K562 (cell line): ENCODE data around the gene ARHGDIA. TPM values are rescaled to one million over a fixed set of nuclear protein-coding genes. Genes with fewer than 3 reads are reported as not detected.

Source experiments
- ARID2 ChIP-seq: fragments of 450-650 bp; IDR thresholded peaks from 2 replicates; pipeline ENCODE4 v1.6.1; 2017; ENCODE audit warnings: antibody characterized with exemption, mild to moderate bottlenecking
- FOXK1 ChIP-seq: sonication (generic); formaldehyde crosslinking; IDR thresholded peaks from 2 replicates; pipeline ENCODE4 v1.8.0; 2022; ENCODE audit warnings: missing genetic modification reagents, mild to moderate bottlenecking, borderline replicate concordance
- HMGN3 ChIP-seq: IDR thresholded peaks from 2 replicates; pipeline ENCODE4 v1.6.1; 2011; ENCODE audit warnings: borderline replicate concordance, low read depth, mild to moderate bottlenecking, mixed read lengths, low read length; ENCODE audit not compliant: insufficient read length; ENCODE audit errors: extremely low read depth
- SMAD3 ChIP-seq: fragments of 450-650 bp; formaldehyde crosslinking; conservative IDR thresholded peaks from 2 replicates; pipeline ENCODE4 v1.4.0; 2020; ENCODE audit warnings: mild to moderate bottlenecking
- ZC3H4 ChIP-seq: sonication (generic); formaldehyde crosslinking; IDR thresholded peaks from 2 replicates; pipeline ENCODE4 v1.9.0; 2021; ENCODE audit warnings: missing genetic modification reagents, borderline replicate concordance
- ZNF354B ChIP-seq: fragments of 250-450 bp; sonication (Bioruptor Pico); IDR thresholded peaks from 2 replicates; pipeline ENCODE4 v1.4.0; 2020
- polyA plus RNA-seq, 8 experiments: library from polyadenylated mRNA; depleted of rRNA in 4 of 8; stranded (reverse) in 5 of 8; unstranded in 3 of 8; fragments of >200 nt; fragmentation: Nextera tagmentation in 2 of 8; fragmentation: Illumina TruSeq in 1 of 8; extraction: Ambion mirVana in 2 of 8; extraction: Trizol in 1 of 8; gene quantifications; 2 replicates each; pipeline versions ENCODE4 v1.2.1 to v1.2.3, GENCODE V29; 2011 to 2014; ENCODE audit warnings: inconsistent platforms in 1 of 8, missing spikeins in 1 of 8
- total RNA-seq, 7 experiments: library from RNA; depleted of rRNA in 6 of 7; stranded (reverse); fragments of >200 nt in 6 of 7; fragmentation: Illumina TruSeq in 2 of 7; extraction: Trizol in 2 of 7; gene quantifications; 2 replicates each; pipeline versions ENCODE4 v1.2.1 to v1.2.3, GENCODE V29; 2011 to 2021; ENCODE audit warnings: low replicate concordance in 1 of 7
- TF ChIP-seq, protein P1 (sequence below): fragments of 250-450 bp; sonication (Bioruptor Pico); IDR thresholded peaks from 2 replicates; pipeline ENCODE4 v1.9.0; 2021; ENCODE audit warnings: mild to moderate bottlenecking
- TF ChIP-seq, protein P2 (sequence below): IDR thresholded peaks from 2 replicates; pipeline ENCODE4 v1.6.1; 2016; ENCODE audit warnings: missing genetic modification characterization, missing compliant biosample characterization
- TF ChIP-seq, protein P3 (sequence below): fragments of 250-450 bp; sonication (Bioruptor Pico); IDR thresholded peaks from 2 replicates; pipeline ENCODE4 v1.9.0; 2021; ENCODE audit warnings: mild to moderate bottlenecking, inconsistent platforms
- TF ChIP-seq, protein P4 (sequence below): fragments of 200-600 bp; sonication (generic); IDR thresholded peaks from one replicate; pipeline ENCODE4 v1.6.1; 2012; ENCODE audit warnings: mild to moderate bottlenecking, low read depth, low read length, inconsistent platforms

Gene ARHGDIA
- total and polyA plus RNA-seq, 9 of the 15 experiments (the other 6 are each of a cell fraction or from before 2014, with no cell fraction given), result 9.6 to 340 (median 97.6) TPM

DNA sequence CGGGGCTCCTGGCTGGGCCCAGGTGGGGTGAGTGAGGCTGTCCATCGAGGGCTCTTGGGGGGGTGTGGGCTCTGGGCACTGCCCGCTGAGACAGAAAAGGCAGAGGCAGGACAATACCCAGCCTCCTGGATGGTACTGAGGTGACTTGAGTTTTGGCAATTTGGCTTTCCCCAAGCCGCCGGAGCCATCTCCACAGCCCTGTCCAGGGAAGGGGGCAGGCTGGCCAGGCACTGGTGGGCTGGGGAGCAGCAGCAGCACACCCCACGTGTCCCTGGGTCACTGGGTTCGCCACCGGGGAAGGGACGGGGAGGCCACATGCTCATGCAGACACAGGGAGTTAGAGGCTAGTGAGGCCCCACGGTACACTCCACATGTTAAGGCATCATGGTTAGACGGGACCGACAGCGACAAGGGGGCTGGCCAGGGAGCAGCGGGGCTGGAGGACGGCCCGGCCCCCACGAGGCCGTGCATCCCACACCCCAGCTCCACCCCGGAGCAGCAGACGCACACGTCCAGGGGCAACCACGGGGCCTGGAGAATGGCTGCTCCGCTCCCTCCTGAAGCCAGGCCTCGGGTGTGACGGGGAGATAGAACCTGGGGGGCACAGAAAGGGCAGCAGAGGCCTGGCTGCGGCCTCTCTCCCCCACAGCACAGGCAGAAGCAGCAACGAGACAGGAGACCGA lies 3.0 kb downstream of the ARHGDIA start (continued):
- TF ChIP-seq, protein P1, sequence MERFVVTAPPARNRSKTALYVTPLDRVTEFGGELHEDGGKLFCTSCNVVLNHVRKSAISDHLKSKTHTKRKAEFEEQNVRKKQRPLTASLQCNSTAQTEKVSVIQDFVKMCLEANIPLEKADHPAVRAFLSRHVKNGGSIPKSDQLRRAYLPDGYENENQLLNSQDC (CRISPR knock-in tag), result no peak
- TF ChIP-seq FOXK1, result no peak
- TF ChIP-seq, protein P2, sequence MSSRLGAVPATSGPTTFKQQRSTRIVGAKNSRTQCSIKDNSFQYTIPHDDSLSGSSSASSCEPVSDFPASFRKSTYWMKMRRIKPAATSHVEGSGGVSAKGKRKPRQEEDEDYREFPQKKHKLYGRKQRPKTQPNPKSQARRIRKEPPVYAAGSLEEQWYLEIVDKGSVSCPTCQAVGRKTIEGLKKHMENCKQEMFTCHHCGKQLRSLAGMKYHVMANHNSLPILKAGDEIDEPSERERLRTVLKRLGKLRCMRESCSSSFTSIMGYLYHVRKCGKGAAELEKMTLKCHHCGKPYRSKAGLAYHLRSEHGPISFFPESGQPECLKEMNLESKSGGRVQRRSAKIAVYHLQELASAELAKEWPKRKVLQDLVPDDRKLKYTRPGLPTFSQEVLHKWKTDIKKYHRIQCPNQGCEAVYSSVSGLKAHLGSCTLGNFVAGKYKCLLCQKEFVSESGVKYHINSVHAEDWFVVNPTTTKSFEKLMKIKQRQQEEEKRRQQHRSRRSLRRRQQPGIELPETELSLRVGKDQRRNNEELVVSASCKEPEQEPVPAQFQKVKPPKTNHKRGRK (tag), result no peak
- TF ChIP-seq ZNF354B (CRISPR knock-in tag), result no peak
- no peak for TF ChIP-seq SMAD3
- TF ChIP-seq ZC3H4 (CRISPR knock-in tag), result no peak
- no peak for TF ChIP-seq ARID2
- peak; percentile 74 for TF ChIP-seq HMGN3
- TF ChIP-seq, protein P3, sequence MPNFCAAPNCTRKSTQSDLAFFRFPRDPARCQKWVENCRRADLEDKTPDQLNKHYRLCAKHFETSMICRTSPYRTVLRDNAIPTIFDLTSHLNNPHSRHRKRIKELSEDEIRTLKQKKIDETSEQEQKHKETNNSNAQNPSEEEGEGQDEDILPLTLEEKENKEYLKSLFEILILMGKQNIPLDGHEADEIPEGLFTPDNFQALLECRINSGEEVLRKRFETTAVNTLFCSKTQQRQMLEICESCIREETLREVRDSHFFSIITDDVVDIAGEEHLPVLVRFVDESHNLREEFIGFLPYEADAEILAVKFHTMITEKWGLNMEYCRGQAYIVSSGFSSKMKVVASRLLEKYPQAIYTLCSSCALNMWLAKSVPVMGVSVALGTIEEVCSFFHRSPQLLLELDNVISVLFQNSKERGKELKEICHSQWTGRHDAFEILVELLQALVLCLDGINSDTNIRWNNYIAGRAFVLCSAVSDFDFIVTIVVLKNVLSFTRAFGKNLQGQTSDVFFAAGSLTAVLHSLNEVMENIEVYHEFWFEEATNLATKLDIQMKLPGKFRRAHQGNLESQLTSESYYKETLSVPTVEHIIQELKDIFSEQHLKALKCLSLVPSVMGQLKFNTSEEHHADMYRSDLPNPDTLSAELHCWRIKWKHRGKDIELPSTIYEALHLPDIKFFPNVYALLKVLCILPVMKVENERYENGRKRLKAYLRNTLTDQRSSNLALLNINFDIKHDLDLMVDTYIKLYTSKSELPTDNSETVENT, result 0 out of 2 replicates have a peak, but pooled peaks have one; percentile 9
- TF ChIP-seq, protein P4, sequence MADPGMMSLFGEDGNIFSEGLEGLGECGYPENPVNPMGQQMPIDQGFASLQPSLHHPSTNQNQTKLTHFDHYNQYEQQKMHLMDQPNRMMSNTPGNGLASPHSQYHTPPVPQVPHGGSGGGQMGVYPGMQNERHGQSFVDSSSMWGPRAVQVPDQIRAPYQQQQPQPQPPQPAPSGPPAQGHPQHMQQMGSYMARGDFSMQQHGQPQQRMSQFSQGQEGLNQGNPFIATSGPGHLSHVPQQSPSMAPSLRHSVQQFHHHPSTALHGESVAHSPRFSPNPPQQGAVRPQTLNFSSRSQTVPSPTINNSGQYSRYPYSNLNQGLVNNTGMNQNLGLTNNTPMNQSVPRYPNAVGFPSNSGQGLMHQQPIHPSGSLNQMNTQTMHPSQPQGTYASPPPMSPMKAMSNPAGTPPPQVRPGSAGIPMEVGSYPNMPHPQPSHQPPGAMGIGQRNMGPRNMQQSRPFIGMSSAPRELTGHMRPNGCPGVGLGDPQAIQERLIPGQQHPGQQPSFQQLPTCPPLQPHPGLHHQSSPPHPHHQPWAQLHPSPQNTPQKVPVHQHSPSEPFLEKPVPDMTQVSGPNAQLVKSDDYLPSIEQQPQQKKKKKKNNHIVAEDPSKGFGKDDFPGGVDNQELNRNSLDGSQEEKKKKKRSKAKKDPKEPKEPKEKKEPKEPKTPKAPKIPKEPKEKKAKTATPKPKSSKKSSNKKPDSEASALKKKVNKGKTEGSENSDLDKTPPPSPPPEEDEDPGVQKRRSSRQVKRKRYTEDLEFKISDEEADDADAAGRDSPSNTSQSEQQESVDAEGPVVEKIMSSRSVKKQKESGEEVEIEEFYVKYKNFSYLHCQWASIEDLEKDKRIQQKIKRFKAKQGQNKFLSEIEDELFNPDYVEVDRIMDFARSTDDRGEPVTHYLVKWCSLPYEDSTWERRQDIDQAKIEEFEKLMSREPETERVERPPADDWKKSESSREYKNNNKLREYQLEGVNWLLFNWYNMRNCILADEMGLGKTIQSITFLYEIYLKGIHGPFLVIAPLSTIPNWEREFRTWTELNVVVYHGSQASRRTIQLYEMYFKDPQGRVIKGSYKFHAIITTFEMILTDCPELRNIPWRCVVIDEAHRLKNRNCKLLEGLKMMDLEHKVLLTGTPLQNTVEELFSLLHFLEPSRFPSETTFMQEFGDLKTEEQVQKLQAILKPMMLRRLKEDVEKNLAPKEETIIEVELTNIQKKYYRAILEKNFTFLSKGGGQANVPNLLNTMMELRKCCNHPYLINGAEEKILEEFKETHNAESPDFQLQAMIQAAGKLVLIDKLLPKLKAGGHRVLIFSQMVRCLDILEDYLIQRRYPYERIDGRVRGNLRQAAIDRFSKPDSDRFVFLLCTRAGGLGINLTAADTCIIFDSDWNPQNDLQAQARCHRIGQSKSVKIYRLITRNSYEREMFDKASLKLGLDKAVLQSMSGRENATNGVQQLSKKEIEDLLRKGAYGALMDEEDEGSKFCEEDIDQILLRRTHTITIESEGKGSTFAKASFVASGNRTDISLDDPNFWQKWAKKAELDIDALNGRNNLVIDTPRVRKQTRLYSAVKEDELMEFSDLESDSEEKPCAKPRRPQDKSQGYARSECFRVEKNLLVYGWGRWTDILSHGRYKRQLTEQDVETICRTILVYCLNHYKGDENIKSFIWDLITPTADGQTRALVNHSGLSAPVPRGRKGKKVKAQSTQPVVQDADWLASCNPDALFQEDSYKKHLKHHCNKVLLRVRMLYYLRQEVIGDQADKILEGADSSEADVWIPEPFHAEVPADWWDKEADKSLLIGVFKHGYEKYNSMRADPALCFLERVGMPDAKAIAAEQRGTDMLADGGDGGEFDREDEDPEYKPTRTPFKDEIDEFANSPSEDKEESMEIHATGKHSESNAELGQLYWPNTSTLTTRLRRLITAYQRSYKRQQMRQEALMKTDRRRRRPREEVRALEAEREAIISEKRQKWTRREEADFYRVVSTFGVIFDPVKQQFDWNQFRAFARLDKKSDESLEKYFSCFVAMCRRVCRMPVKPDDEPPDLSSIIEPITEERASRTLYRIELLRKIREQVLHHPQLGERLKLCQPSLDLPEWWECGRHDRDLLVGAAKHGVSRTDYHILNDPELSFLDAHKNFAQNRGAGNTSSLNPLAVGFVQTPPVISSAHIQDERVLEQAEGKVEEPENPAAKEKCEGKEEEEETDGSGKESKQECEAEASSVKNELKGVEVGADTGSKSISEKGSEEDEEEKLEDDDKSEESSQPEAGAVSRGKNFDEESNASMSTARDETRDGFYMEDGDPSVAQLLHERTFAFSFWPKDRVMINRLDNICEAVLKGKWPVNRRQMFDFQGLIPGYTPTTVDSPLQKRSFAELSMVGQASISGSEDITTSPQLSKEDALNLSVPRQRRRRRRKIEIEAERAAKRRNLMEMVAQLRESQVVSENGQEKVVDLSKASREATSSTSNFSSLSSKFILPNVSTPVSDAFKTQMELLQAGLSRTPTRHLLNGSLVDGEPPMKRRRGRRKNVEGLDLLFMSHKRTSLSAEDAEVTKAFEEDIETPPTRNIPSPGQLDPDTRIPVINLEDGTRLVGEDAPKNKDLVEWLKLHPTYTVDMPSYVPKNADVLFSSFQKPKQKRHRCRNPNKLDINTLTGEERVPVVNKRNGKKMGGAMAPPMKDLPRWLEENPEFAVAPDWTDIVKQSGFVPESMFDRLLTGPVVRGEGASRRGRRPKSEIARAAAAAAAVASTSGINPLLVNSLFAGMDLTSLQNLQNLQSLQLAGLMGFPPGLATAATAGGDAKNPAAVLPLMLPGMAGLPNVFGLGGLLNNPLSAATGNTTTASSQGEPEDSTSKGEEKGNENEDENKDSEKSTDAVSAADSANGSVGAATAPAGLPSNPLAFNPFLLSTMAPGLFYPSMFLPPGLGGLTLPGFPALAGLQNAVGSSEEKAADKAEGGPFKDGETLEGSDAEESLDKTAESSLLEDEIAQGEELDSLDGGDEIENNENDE, result peak; percentile 37
